Fibroblast of lung (primary cell): ENCODE measurements around the gene CHMP6.

Experiments
- EZH2 ChIP-seq: IDR thresholded peaks from 2 replicates; pipeline ENCODE4 v1.5.1; 2012; ENCODE audit warnings: low read length, control low read depth, mild to moderate bottlenecking; ENCODE audit errors: missing control alignments
- TF ChIP-seq, protein P1 (sequence below), 2 donors: IDR thresholded peaks in 1 of 2; conservative IDR thresholded peaks in 1 of 2; 1 replicate in 1 of 2; 2 replicates in 1 of 2; pipeline ENCODE4 v1.5.1; 2011 to 2012; ENCODE audit warnings: low read length in 2 of 2, control low read depth in 1 of 2, inconsistent platforms in 1 of 2, low read depth in 1 of 2, mild to moderate bottlenecking in 1 of 2

DNA sequence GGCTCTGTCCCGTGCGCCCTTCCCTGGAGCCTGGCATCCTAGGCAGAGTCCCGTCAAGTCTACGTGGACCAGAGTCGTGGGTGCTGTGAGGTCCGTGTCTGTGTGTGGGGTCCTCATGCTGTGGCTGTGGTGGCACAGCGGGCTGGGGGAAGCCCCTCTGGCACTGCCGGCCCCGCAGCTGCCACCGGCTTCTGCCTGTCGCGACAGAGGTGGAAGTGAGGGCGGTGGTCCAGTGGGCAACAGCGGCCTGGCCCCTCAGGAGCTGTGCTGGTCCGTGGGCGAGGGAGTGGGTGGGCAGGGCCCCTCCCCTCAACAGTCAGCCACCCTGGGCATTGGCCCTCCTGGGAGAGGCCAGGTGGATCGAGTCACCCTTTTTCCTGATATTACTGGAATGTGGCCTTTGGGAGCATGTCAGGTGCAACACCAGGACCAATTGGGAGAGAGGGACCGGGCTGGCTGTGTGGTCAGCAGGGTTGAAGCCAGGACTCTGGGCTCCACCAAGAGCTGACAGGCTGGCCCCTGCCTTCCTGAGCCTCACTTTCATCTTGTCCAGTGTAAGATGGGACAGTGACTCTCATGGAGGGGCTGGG lies 55.2 kb downstream of the CHMP6 start:
- TF ChIP-seq, protein P1, sequence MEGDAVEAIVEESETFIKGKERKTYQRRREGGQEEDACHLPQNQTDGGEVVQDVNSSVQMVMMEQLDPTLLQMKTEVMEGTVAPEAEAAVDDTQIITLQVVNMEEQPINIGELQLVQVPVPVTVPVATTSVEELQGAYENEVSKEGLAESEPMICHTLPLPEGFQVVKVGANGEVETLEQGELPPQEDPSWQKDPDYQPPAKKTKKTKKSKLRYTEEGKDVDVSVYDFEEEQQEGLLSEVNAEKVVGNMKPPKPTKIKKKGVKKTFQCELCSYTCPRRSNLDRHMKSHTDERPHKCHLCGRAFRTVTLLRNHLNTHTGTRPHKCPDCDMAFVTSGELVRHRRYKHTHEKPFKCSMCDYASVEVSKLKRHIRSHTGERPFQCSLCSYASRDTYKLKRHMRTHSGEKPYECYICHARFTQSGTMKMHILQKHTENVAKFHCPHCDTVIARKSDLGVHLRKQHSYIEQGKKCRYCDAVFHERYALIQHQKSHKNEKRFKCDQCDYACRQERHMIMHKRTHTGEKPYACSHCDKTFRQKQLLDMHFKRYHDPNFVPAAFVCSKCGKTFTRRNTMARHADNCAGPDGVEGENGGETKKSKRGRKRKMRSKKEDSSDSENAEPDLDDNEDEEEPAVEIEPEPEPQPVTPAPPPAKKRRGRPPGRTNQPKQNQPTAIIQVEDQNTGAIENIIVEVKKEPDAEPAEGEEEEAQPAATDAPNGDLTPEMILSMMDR (conservative IDR thresholded peaks at IDR 0.05 in 1 of 2, IDR thresholded peaks at IDR 0.05 in 1 of 2; ENCODE audit: low read depth in 1 of 2, low read length in 2 of 2) = no peak
- TF ChIP-seq EZH2 = no peak
